ENCODE results near the gene SEMA4B.
A peak's percentile ranks its signal among the peaks of the same experiment; 100 is the strongest.

The SEMA4B gene

GRCh38 chr15:90208356-90208755 is 7.2 kb downstream of the SEMA4B start:
- no peak for DNase-seq

- DNase-seq, result no peak
Observed at GRCh38 chr15:90209591-90209990, 8.5 kb downstream of the SEMA4B start.

- DNase-seq, result no peak
Observed at GRCh38 chr15:90210593-90210992, 9.5 kb downstream of the SEMA4B start.

- DNase-seq, result no peak
Observed at GRCh38 chr15:90211009-90211408, 9.9 kb downstream of the SEMA4B start.

- no peak for DNase-seq
Observed at GRCh38 chr15:90211440-90212143, 10.5 kb downstream of the SEMA4B start.

GRCh38 chr15:90212221-90213098 is 11.3 kb downstream of the SEMA4B start:
- DNase-seq, result no peak

- no peak for DNase-seq
Observed at GRCh38 chr15:90213122-90213817, 12.1 kb downstream of the SEMA4B start.

- DNase-seq, result peak in 1 of 2 donors; percentile 58
Observed at GRCh38 chr15:90213818-90214204, 12.7 kb downstream of the SEMA4B start.

GRCh38 chr15:90214553-90215196 is 13.5 kb downstream of the SEMA4B start:
- DNase-seq, result peak in 1 of 2 donors; percentile 56

- no peak for DNase-seq
Observed at GRCh38 chr15:90217671-90218394, 16.7 kb downstream of the SEMA4B start.

GRCh38 chr15:90219421-90220141 is 18.5 kb downstream of the SEMA4B start:
- DNase-seq, result peak; percentile 51 to 53

- DNase-seq, result peak in 1 of 2 donors; percentile 46
Observed at GRCh38 chr15:90221246-90221900, 20.2 kb downstream of the SEMA4B start.

- DNase-seq, result no peak
Observed at GRCh38 chr15:90222547-90222946, 21.4 kb downstream of the SEMA4B start.

- no peak for DNase-seq
Observed at GRCh38 chr15:90223441-90224165, 22.5 kb downstream of the SEMA4B start.

- no peak for DNase-seq
Observed at GRCh38 chr15:90225047-90225446, 23.9 kb downstream of the SEMA4B start.

GRCh38 chr15:90225504-90226234 is 24.5 kb downstream of the SEMA4B start:
- no peak for DNase-seq

GRCh38 chr15:90227336-90227735 is 26.2 kb downstream of the SEMA4B start:
- no peak for DNase-seq

GRCh38 chr15:90227816-90228772 is 27.0 kb downstream of the SEMA4B start:
- DNase-seq, result no peak
